Esophagus squamous epithelium (tissue), 5 donors: ENCODE results near the gene NEUROG1. TPM values are rescaled to one million over a fixed set of nuclear protein-coding genes. Genes with fewer than 3 reads are reported as not detected.

ENCODE experiments used
- DNase-seq: peaks from one replicate; lab custom pipeline; 2025; lab: John Stamatoyannopoulos, UW
- H3K27ac ChIP-seq, 4 donors: fragments of 200-600 bp; sonication (generic); one replicate each; pipeline ENCODE4 v1.5.1; 2016 to 2019; ENCODE audit warnings: mild to moderate bottlenecking in 1 of 4
- H3K27me3 ChIP-seq, 4 donors: fragments of 200-600 bp; sonication (generic); 1 replicate in 3 of 4; 2 replicates in 1 of 4; pipeline versions ENCODE4 v1.5.1 to v1.6.0; 2017 to 2021; ENCODE audit warnings: antibody characterized with exemption in 1 of 4
- H3K36me3 ChIP-seq, 3 donors: fragments of 200-600 bp; sonication (generic); one replicate each; pipeline ENCODE4 v1.5.1; 2016 to 2019
- H3K4me1 ChIP-seq, 3 donors: fragments of 200-600 bp; sonication (generic); one replicate each; pipeline ENCODE4 v1.5.1; 2017 to 2019
- H3K4me3 ChIP-seq, 4 donors: fragments of 200-600 bp; sonication (generic); 1 replicate in 3 of 4; 2 replicates in 1 of 4; pipeline ENCODE4 v1.5.1; 2016 to 2019; ENCODE audit warnings: mild to moderate bottlenecking in 2 of 4, moderate library complexity in 1 of 4
- H3K9me3 ChIP-seq, 3 donors: fragments of 200-600 bp; sonication (generic); one replicate each; pipeline ENCODE4 v1.5.1; 2016 to 2019
- CTCF ChIP-seq, 6 experiments: fragments of 450-650 bp in 4 of 6; fragments of 200-600 bp in 2 of 6; sonication (generic) in 2 of 6; IDR thresholded peaks; one replicate each; pipeline ENCODE4 v1.5.1; 2016 to 2019; ENCODE audit warnings: antibody characterized with exemption in 6 of 6, mild to moderate bottlenecking in 4 of 6, moderate library complexity in 4 of 6
- POLR2A ChIP-seq, 4 donors: fragments of 450-650 bp; IDR thresholded peaks; one replicate each; pipeline ENCODE4 v1.6.1; 2017; ENCODE audit warnings: antibody characterized with exemption in 4 of 4, mild to moderate bottlenecking in 4 of 4, moderate library complexity in 3 of 4
- WGBS, 2 donors: methylation state at CpG; one replicate each; pipeline ENCODE4 v1.1.5; 2018; 5-methylcytosine and 5-hydroxymethylcytosine counted together
- intact Hi-C: fragments of 100-400 bp; cut with DNase I; formaldehyde crosslinking; loops from one replicate; pipeline ENCODE4 v1.15.0; 2022
- total RNA-seq, 4 donors: library from RNA; depleted of rRNA; stranded (reverse); fragments of >200 nt; gene quantifications; one replicate each; pipeline ENCODE4 v1.1.0, GENCODE V29; 2016
- donor health status: DM: yes; HTN: yes; CAD: no.

NEUROG1 gene
- total RNA-seq, 4 donors from 2014 or later, result not detected

- intact Hi-C loops, result loop anchor here (2.0 kb wide), 1 partner anchor 83 kb away; no protein-coding TSS in a partner anchor
- H3K27ac ChIP-seq, result no peak overlapping the region
- H3K27me3 ChIP-seq, result peaks cover 0 to 85% (median 0%) of the 10 kb centered on the region in 4 donors
- no peak for DNase-seq
- H3K9me3 ChIP-seq, result no peaks in the 10 kb centered on the region
- 41 to 45% methylated on average over 15 of the region's 15 CpGs for WGBS, 2 donors
- H3K4me1 ChIP-seq, result peaks cover 0 to 18% (median 0%) of the 10 kb centered on the region in 3 donors
- no peaks in the 10 kb centered on the region for H3K36me3 ChIP-seq
- TF ChIP-seq CTCF (IDR thresholded peaks at IDR 0.05) (peak; percentile 65 to 91 (median 86)), POLR2A (IDR thresholded peaks at IDR 0.05) (no peak)
- H3K4me3 ChIP-seq, result no peak overlapping the region
Measured at GRCh38 chr5:135551593-135552447, 16.1 kb upstream of the NEUROG1 start.

GRCh38 chr5:135549413-135549812, 13.6 kb upstream of the NEUROG1 start:
- no peak for DNase-seq
- no peaks in the 10 kb centered on the region for H3K36me3 ChIP-seq
- no peaks in the 10 kb centered on the region for H3K9me3 ChIP-seq
- intact Hi-C loops, result no loop called here
- peaks cover 2 to 27% (median 2%) of the 10 kb centered on the region in 3 donors for H3K4me1 ChIP-seq
- H3K27ac ChIP-seq, result no peak overlapping the region
- 44 to 62% methylated on average over 4 of the region's 4 CpGs for WGBS, 2 donors
- TF ChIP-seq POLR2A (IDR thresholded peaks at IDR 0.05), result no peak
- no peak for TF ChIP-seq CTCF (IDR thresholded peaks at IDR 0.05)
- H3K4me3 ChIP-seq, result no peak overlapping the region
- H3K27me3 ChIP-seq, result peaks cover 0 to 89% (median 2%) of the 10 kb centered on the region in 4 donors

GRCh38 chr5:135547590-135548254, 12.0 kb upstream of the NEUROG1 start:
- intact Hi-C loops, result no loop called here
- 71 to 75% methylated on average over 5 to 8 of the region's 8 CpGs for WGBS, 2 donors
- H3K4me3 ChIP-seq, result no peak overlapping the region
- no peak for DNase-seq
- TF ChIP-seq CTCF (IDR thresholded peaks at IDR 0.05), result no peak
- TF ChIP-seq POLR2A (IDR thresholded peaks at IDR 0.05), result no peak
- H3K27me3 ChIP-seq, result peaks cover 0 to 95% (median 6%) of the 10 kb centered on the region in 4 donors
- no peaks in the 10 kb centered on the region for H3K36me3 ChIP-seq
- no peak overlapping the region for H3K27ac ChIP-seq
- H3K4me1 ChIP-seq, result peaks cover 13 to 38% (median 15%) of the 10 kb centered on the region in 3 donors
- no peaks in the 10 kb centered on the region for H3K9me3 ChIP-seq

- DNase-seq, result no peak
- no peaks in the 10 kb centered on the region for H3K9me3 ChIP-seq
- no peaks in the 10 kb centered on the region for H3K36me3 ChIP-seq
- H3K27me3 ChIP-seq, result peaks cover 3 to 95% (median 7%) of the 10 kb centered on the region in 4 donors
- intact Hi-C loops, result no loop called here
- H3K27ac ChIP-seq, result no peak overlapping the region
- 54 to 58% methylated on average over 4 of the region's 4 CpGs for WGBS, 2 donors
- H3K4me3 ChIP-seq, result no peak overlapping the region
- H3K4me1 ChIP-seq, result peaks cover 13 to 38% (median 15%) of the 10 kb centered on the region in 3 donors
- TF ChIP-seq CTCF (IDR thresholded peaks at IDR 0.05) (no peak), POLR2A (IDR thresholded peaks at IDR 0.05) (no peak)
Measured at GRCh38 chr5:135546912-135547311, 11.1 kb upstream of the NEUROG1 start.

- no peak overlapping the region for H3K4me3 ChIP-seq
Measured at GRCh38 chr5:135546101-135546500, 10.3 kb upstream of the NEUROG1 start.

More at GRCh38 chr5:135546101-135546500, 10.3 kb upstream of the NEUROG1 start:
- WGBS, 2 donors, result 65 to 79% methylated on average over 6 to 7 of the region's 12 CpGs
- peaks cover 13 to 38% (median 15%) of the 10 kb centered on the region in 3 donors for H3K4me1 ChIP-seq
- no peak overlapping the region for H3K27ac ChIP-seq
- TF ChIP-seq CTCF (IDR thresholded peaks at IDR 0.05), result no peak
- TF ChIP-seq POLR2A (IDR thresholded peaks at IDR 0.05), result no peak
- H3K9me3 ChIP-seq, result no peaks in the 10 kb centered on the region
- no peaks in the 10 kb centered on the region for H3K36me3 ChIP-seq
- H3K27me3 ChIP-seq, result peaks cover 3 to 97% (median 7%) of the 10 kb centered on the region in 4 donors
- DNase-seq, result no peak
- intact Hi-C loops, result no loop called here
